HepG2 (cell line): ENCODE results near the gene HLF. TPM values are rescaled to one million over a fixed set of nuclear protein-coding genes. Genes with fewer than 3 reads are reported as not detected.

ENCODE experiments used
- AKAP8 ChIP-seq: sonication (generic); formaldehyde crosslinking; IDR thresholded peaks from 2 replicates; pipeline ENCODE4 v1.5.1; 2020; ENCODE audit warnings: mild to moderate bottlenecking, missing genetic modification reagents
- ARID2 ChIP-seq: sonication (generic); formaldehyde crosslinking; IDR thresholded peaks from 2 replicates; pipeline ENCODE4 v1.8.1; 2022; ENCODE audit warnings: mild to moderate bottlenecking, missing genetic modification reagents, borderline replicate concordance
- GATAD1 ChIP-seq: IDR thresholded peaks from 2 replicates; pipeline ENCODE4 v1.6.1; 2016; ENCODE audit warnings: missing genetic modification reagents, missing compliant biosample characterization
- KAT8 ChIP-seq: IDR thresholded peaks from 2 replicates; pipeline ENCODE4 v1.6.1; 2016; ENCODE audit warnings: missing genetic modification reagents, missing compliant biosample characterization
- MBD4 ChIP-seq: IDR thresholded peaks from 2 replicates; pipeline ENCODE4 v1.6.1; 2012; ENCODE audit warnings: low read length, inconsistent platforms, borderline replicate concordance
- MYC ChIP-seq: sonication (generic); formaldehyde crosslinking; IDR thresholded peaks from 2 replicates; pipeline ENCODE4 v1.9.0; 2021; ENCODE audit warnings: missing genetic modification reagents, borderline replicate concordance
- NFKB2 ChIP-seq: sonication (generic); formaldehyde crosslinking; IDR thresholded peaks from 2 replicates; pipeline ENCODE4 v1.4.0; 2020; ENCODE audit warnings: missing genetic modification reagents, borderline replicate concordance
- PCBP1 ChIP-seq: fragments of 200-400 bp; formaldehyde crosslinking; IDR thresholded peaks from 2 replicates; pipeline ENCODE4 v1.6.1; 2017; ENCODE audit warnings: mild to moderate bottlenecking, low read depth, low read length, borderline replicate concordance
- PHB2 ChIP-seq: fragments of 450-650 bp; IDR thresholded peaks from 2 replicates; pipeline ENCODE4 v1.6.1; 2018; ENCODE audit not compliant: partially characterized antibody
- RBM39 ChIP-seq: fragments of 200-400 bp; formaldehyde crosslinking; IDR thresholded peaks from one replicate; pipeline ENCODE4 v1.6.1; 2018; ENCODE audit warnings: antibody characterized with exemption, mild to moderate bottlenecking, low read depth, low read length; ENCODE audit not compliant: poor library complexity, severe bottlenecking
- TSC22D2 ChIP-seq: sonication (generic); formaldehyde crosslinking; IDR thresholded peaks from 2 replicates; pipeline ENCODE4 v1.5.1; 2020; ENCODE audit warnings: missing genetic modification reagents, mild to moderate bottlenecking, borderline replicate concordance
- XRCC5 ChIP-seq: fragments of 200-400 bp; formaldehyde crosslinking; optimal IDR thresholded peaks from 2 replicates; pipeline ENCODE3; 2017; ENCODE audit warnings: mild to moderate bottlenecking, low read length
- ZMAT3 ChIP-seq: sonication (generic); formaldehyde crosslinking; conservative IDR thresholded peaks from 2 replicates; pipeline ENCODE4 v1.7.0; 2021; ENCODE audit warnings: missing genetic modification reagents
- ZNF326 ChIP-seq: sonication (generic); formaldehyde crosslinking; IDR thresholded peaks from 2 replicates; pipeline ENCODE4 v1.4.0; 2020; ENCODE audit warnings: missing genetic modification reagents, borderline replicate concordance
- ZNF337 ChIP-seq: sonication (generic); formaldehyde crosslinking; IDR thresholded peaks from 2 replicates; pipeline ENCODE4 v1.5.1; 2020; ENCODE audit warnings: missing genetic modification reagents, low read depth, mild to moderate bottlenecking, borderline replicate concordance
- ZNF367 ChIP-seq: sonication (generic); formaldehyde crosslinking; IDR thresholded peaks from 2 replicates; pipeline ENCODE4 v1.4.0; 2020; ENCODE audit warnings: missing genetic modification reagents, borderline replicate concordance
- ZNF484 ChIP-seq: sonication (generic); formaldehyde crosslinking; IDR thresholded peaks from 2 replicates; pipeline ENCODE4 v1.5.1; 2020; ENCODE audit warnings: mild to moderate bottlenecking, low read depth, missing genetic modification reagents, borderline replicate concordance
- ZNF607 ChIP-seq: sonication (generic); formaldehyde crosslinking; IDR thresholded peaks from 2 replicates; pipeline ENCODE4 v1.5.1; 2020; ENCODE audit warnings: missing genetic modification reagents, mild to moderate bottlenecking, borderline replicate concordance
- ZNF672 ChIP-seq: sonication (generic); formaldehyde crosslinking; IDR thresholded peaks from 2 replicates; pipeline ENCODE4 v1.8.1; 2022; ENCODE audit warnings: missing genetic modification reagents
- ZNF782 ChIP-seq: sonication (generic); formaldehyde crosslinking; IDR thresholded peaks from 2 replicates; pipeline ENCODE4 v1.4.0; 2020; ENCODE audit warnings: missing genetic modification reagents, mild to moderate bottlenecking, borderline replicate concordance
- polyA plus RNA-seq, 8 experiments: library from polyadenylated mRNA; depleted of rRNA in 3 of 8; stranded (reverse) in 7 of 8; unstranded in 1 of 8; fragments of >200 nt; fragmentation: Illumina TruSeq in 4 of 8; extraction: Trizol in 4 of 8; gene quantifications; 2 replicates each; pipeline versions ENCODE4 v1.2.1 to v1.2.3, GENCODE V29; 2011 to 2016; ENCODE audit warnings: low read depth in 4 of 8, missing spikeins in 1 of 8, mixed read lengths in 1 of 8; ENCODE audit not compliant: insufficient read depth in 1 of 8
- total RNA-seq, 5 experiments: library from RNA; depleted of rRNA; stranded (reverse); fragments of >200 nt; fragmentation: Illumina TruSeq; extraction: Trizol; gene quantifications; 2 replicates each; pipeline ENCODE4 v1.2.3, GENCODE V29; 2016; ENCODE audit warnings: low read depth in 1 of 5
- TF ChIP-seq, protein P1 (sequence below): sonication (generic); formaldehyde crosslinking; IDR thresholded peaks from 2 replicates; pipeline ENCODE4 v1.5.0; 2020; ENCODE audit warnings: mild to moderate bottlenecking, missing genetic modification reagents, moderate library complexity
- TF ChIP-seq, protein P2 (sequence below): sonication (generic); formaldehyde crosslinking; IDR thresholded peaks from 2 replicates; pipeline ENCODE4 v1.4.0; 2020; ENCODE audit warnings: mild to moderate bottlenecking, missing genetic modification reagents
- TF ChIP-seq, protein P3 (sequence below): sonication (generic); formaldehyde crosslinking; conservative IDR thresholded peaks from 2 replicates; pipeline ENCODE4 v1.4.0; 2020; ENCODE audit warnings: missing genetic modification reagents

The HLF gene
- total and polyA plus RNA-seq, 2 of the 13 experiments (the other 11 are each of a cell fraction or from before 2014, with no cell fraction given), result 202 to 346 TPM

DNA sequence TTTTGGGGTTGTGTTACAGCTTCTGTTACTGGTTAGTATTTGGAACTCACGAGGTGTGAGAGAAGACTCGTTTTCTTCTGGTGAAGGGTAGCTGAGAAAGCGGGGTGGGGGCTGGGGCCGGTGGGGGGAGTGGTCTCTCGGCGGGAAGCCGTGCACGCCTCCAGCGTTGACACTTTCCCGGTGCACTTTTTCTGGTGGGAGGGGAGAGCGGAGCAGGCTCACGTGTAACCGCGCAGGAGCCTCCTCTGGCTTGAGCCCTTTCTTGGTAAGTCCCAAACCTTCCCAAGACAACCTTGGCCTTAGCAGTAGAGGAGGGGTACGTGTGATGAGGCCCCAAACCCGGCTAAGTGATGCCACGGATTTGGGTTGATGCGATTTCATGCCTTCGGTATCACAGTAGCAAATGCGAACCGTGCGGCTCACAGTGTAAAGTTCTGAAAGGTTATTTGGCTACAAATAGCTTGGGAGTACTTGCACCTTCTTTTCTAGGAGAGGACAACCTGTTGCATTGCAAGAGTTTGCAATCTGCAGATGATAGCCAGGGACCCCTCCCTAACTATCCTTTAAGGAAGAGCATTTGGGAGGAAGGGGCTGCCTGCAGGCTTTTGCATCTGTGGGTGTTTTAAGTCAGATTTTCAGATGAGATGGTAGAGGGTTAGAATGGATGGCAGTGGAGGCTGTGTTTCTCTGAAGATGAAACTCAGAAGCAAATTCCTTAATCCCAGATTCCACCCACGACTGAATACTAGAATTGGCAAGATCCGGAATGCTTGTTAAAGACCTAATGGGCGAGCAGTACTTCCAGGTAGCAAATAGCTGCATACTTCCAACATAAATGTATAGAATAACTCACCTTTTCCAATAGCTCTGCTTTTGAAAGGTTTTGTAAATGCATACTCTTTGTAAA, 1.5 kb downstream of the HLF start (continued):
- TF ChIP-seq MYC (CRISPR knock-in tag), result peak; percentile 78; the same call in 1 of the 2 replicates
- TF ChIP-seq ZNF672 (CRISPR knock-in tag), result no peak
- TF ChIP-seq KAT8 (CRISPR knock-in tag), result no peak; the same call in 1 of the 2 replicates
- TF ChIP-seq RBM39, result no peak
- no peak for TF ChIP-seq ZNF326 (CRISPR knock-in tag)
- TF ChIP-seq PHB2, result no peak
- TF ChIP-seq, protein P1, sequence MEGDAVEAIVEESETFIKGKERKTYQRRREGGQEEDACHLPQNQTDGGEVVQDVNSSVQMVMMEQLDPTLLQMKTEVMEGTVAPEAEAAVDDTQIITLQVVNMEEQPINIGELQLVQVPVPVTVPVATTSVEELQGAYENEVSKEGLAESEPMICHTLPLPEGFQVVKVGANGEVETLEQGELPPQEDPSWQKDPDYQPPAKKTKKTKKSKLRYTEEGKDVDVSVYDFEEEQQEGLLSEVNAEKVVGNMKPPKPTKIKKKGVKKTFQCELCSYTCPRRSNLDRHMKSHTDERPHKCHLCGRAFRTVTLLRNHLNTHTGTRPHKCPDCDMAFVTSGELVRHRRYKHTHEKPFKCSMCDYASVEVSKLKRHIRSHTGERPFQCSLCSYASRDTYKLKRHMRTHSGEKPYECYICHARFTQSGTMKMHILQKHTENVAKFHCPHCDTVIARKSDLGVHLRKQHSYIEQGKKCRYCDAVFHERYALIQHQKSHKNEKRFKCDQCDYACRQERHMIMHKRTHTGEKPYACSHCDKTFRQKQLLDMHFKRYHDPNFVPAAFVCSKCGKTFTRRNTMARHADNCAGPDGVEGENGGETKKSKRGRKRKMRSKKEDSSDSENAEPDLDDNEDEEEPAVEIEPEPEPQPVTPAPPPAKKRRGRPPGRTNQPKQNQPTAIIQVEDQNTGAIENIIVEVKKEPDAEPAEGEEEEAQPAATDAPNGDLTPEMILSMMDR (CRISPR knock-in tag), result no peak; the same call in 1 of the 2 replicates
- no peak for TF ChIP-seq XRCC5
- TF ChIP-seq ZNF367 (CRISPR knock-in tag), result no peak
- TF ChIP-seq ZNF607 (CRISPR knock-in tag), result no peak; the same call in 1 of the 2 replicates
- peak; percentile 40; the same call in 1 of the 2 replicates for TF ChIP-seq AKAP8 (CRISPR knock-in tag)
- TF ChIP-seq, protein P2, sequence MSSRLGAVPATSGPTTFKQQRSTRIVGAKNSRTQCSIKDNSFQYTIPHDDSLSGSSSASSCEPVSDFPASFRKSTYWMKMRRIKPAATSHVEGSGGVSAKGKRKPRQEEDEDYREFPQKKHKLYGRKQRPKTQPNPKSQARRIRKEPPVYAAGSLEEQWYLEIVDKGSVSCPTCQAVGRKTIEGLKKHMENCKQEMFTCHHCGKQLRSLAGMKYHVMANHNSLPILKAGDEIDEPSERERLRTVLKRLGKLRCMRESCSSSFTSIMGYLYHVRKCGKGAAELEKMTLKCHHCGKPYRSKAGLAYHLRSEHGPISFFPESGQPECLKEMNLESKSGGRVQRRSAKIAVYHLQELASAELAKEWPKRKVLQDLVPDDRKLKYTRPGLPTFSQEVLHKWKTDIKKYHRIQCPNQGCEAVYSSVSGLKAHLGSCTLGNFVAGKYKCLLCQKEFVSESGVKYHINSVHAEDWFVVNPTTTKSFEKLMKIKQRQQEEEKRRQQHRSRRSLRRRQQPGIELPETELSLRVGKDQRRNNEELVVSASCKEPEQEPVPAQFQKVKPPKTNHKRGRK (CRISPR knock-in tag), result no peak
- 0 out of 2 replicates have a peak, but pooled peaks have one; percentile 58 for TF ChIP-seq NFKB2 (CRISPR knock-in tag)
- TF ChIP-seq TSC22D2 (CRISPR knock-in tag), result no peak
- no peak for TF ChIP-seq ZMAT3
- no peak for TF ChIP-seq PCBP1
- peak; percentile 72; the same call in 1 of the 2 replicates for TF ChIP-seq MBD4
- no peak for TF ChIP-seq ARID2 (CRISPR knock-in tag)
- TF ChIP-seq, protein P3, sequence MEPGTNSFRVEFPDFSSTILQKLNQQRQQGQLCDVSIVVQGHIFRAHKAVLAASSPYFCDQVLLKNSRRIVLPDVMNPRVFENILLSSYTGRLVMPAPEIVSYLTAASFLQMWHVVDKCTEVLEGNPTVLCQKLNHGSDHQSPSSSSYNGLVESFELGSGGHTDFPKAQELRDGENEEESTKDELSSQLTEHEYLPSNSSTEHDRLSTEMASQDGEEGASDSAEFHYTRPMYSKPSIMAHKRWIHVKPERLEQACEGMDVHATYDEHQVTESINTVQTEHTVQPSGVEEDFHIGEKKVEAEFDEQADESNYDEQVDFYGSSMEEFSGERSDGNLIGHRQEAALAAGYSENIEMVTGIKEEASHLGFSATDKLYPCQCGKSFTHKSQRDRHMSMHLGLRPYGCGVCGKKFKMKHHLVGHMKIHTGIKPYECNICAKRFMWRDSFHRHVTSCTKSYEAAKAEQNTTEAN (CRISPR knock-in tag), result no peak; the same call in 1 of the 2 replicates
- TF ChIP-seq ZNF484 (CRISPR knock-in tag), result no peak
- TF ChIP-seq ZNF337 (CRISPR knock-in tag), result no peak
- TF ChIP-seq GATAD1, result peak; percentile 4; the same call in 1 of the 2 replicates
- TF ChIP-seq ZNF782 (CRISPR knock-in tag), result no peak
